GM19240 (cell line): ENCODE results near the gene KCNH8.
"Not testable (repeated sequence)": the region's sequence is repeated elsewhere in the genome, so short reads cannot be mapped to it uniquely, and the experiment has no call there.

ENCODE experiments used
- DNase-seq: peaks from one replicate; pipeline ENCODE4 v3.0.0; 2011; ENCODE audit warnings: low spot score; ENCODE audit not compliant: insufficient read length

KCNH8 gene

GRCh38 chr3:19147905-19148767 is at the start of gene KCNH8:
Gene KCNH8 (plus strand): TSS chr3:19148510. CDS start chr3:19148720, 210 bp downstream.
- no peak for DNase-seq

GRCh38 chr3:19102654-19103290 is 45.5 kb upstream of the KCNH8 start:
- not testable (repeated sequence) for DNase-seq

- DNase-seq, result no peak
Observed at GRCh38 chr3:19103510-19103909, 44.8 kb upstream of the KCNH8 start.

- no peak for DNase-seq
Observed at GRCh38 chr3:19104459-19104858, 43.9 kb upstream of the KCNH8 start.

- no peak for DNase-seq
Observed at GRCh38 chr3:19105826-19106225, 42.5 kb upstream of the KCNH8 start.

GRCh38 chr3:19106307-19106706 is 42.0 kb upstream of the KCNH8 start:
- DNase-seq, result no peak

- DNase-seq, result no peak
Observed at GRCh38 chr3:19107719-19108118, 40.6 kb upstream of the KCNH8 start.

GRCh38 chr3:19110335-19110895 is 37.9 kb upstream of the KCNH8 start:
- no peak for DNase-seq

GRCh38 chr3:19114461-19114860 is 33.8 kb upstream of the KCNH8 start:
- no peak for DNase-seq

GRCh38 chr3:19116239-19116638 is 32.1 kb upstream of the KCNH8 start:
- no peak for DNase-seq

- DNase-seq, result no peak
Observed at GRCh38 chr3:19124752-19125151, 23.6 kb upstream of the KCNH8 start.

- no peak for DNase-seq
Observed at GRCh38 chr3:19139863-19140262, 8.4 kb upstream of the KCNH8 start.

GRCh38 chr3:19146685-19147650 is 1.3 kb upstream of the KCNH8 start:
- peak; percentile 17 for DNase-seq

- no peak for DNase-seq
Observed at GRCh38 chr3:19148768-19149091, 420 bp downstream of the KCNH8 start.

GRCh38 chr3:19149368-19149767 is 1.1 kb downstream of the KCNH8 start:
- DNase-seq, result no peak

GRCh38 chr3:19151171-19151570 is 2.9 kb downstream of the KCNH8 start:
- DNase-seq, result no peak

- DNase-seq, result no peak
Observed at GRCh38 chr3:19154693-19155250, 6.5 kb downstream of the KCNH8 start.

GRCh38 chr3:19155375-19155774 is 7.1 kb downstream of the KCNH8 start:
- DNase-seq, result no peak

GRCh38 chr3:19159966-19160635 is 11.8 kb downstream of the KCNH8 start:
- DNase-seq, result no peak

GRCh38 chr3:19165654-19166053 is 17.3 kb downstream of the KCNH8 start:
- no peak for DNase-seq

- DNase-seq, result no peak
Observed at GRCh38 chr3:19171794-19172193, 23.5 kb downstream of the KCNH8 start.
